Measurements from ENCODE around the gene HOXB8.

The HOXB8 gene

GRCh38 chr17:48637323-48638260 is 22.5 kb upstream of the HOXB8 start:
- no peak for DNase-seq

GRCh38 chr17:48636177-48637018 is 21.3 kb upstream of the HOXB8 start:
- DNase-seq: peak; percentile 78 to 89

GRCh38 chr17:48634493-48635208 is 19.6 kb upstream of the HOXB8 start:
- no peak for DNase-seq

GRCh38 chr17:48633266-48633677 is 18.2 kb upstream of the HOXB8 start:
- no peak for DNase-seq

GRCh38 chr17:48632579-48633265 is 17.6 kb upstream of the HOXB8 start:
- DNase-seq: no peak

GRCh38 chr17:48631693-48632578 is 16.8 kb upstream of the HOXB8 start:
- no peak for DNase-seq

- DNase-seq: no peak
Observed at GRCh38 chr17:48630925-48631692, 16.0 kb upstream of the HOXB8 start.

- DNase-seq: no peak
Observed at GRCh38 chr17:48630009-48630924, 15.2 kb upstream of the HOXB8 start.

- no peak for DNase-seq
Observed at GRCh38 chr17:48629411-48629759, 14.3 kb upstream of the HOXB8 start.

GRCh38 chr17:48628649-48629410 is 13.7 kb upstream of the HOXB8 start:
- no peak for DNase-seq

- DNase-seq: no peak
Observed at GRCh38 chr17:48627623-48628521, 12.8 kb upstream of the HOXB8 start.

GRCh38 chr17:48627118-48627597 is 12.1 kb upstream of the HOXB8 start:
- no peak for DNase-seq

GRCh38 chr17:48626245-48627117 is 11.4 kb upstream of the HOXB8 start, which contains the start of gene HOXB9:
Gene HOXB9 (minus strand): TSS chr17:48626358. CDS start chr17:48626269, 89 bp downstream.
- DNase-seq: peak; percentile 55 to 56

GRCh38 chr17:48625495-48626244 is 10.6 kb upstream of the HOXB8 start:
- peak; percentile 55 to 58 for DNase-seq

All from stimulated activated CD4-positive, alpha-beta T cell treated with anti-CD3 and anti-CD28 coated beads, Interleukin-2, amount 100 ng/mL, for 24 hours (primary cell).